ENCODE results near the gene CPN2.

Gene CPN2

GRCh38 chr3:194351080-194351672, at the start of gene CPN2:
Gene CPN2, minus strand, starts transcription at chr3:194351328. Its CDS starts 8,626 bp downstream, at chr3:194342702.
- DNase-seq, result no peak

GRCh38 chr3:194399874-194400411, 48.8 kb upstream of the CPN2 start:
- DNase-seq, result no peak

GRCh38 chr3:194399166-194399565, 48.0 kb upstream of the CPN2 start, which contains the start of gene GP5:
Gene GP5, minus strand, starts transcription at chr3:194399266. Its CDS starts 984 bp downstream, at chr3:194398282.
- no peak for DNase-seq

- DNase-seq, result peak; percentile 27
These were observed 46.7 kb upstream of the CPN2 start for GRCh38 chr3:194397757-194398312.

- DNase-seq, result peak; percentile 34
These were observed 46.0 kb upstream of the CPN2 start for GRCh38 chr3:194396859-194397756.

GRCh38 chr3:194396539-194396858, 45.4 kb upstream of the CPN2 start:
- no peak for DNase-seq

- DNase-seq, result peak; percentile 68
These were observed 44.8 kb upstream of the CPN2 start for GRCh38 chr3:194395778-194396538.

- DNase-seq, result peak; percentile 54
These were observed 44.1 kb upstream of the CPN2 start for GRCh38 chr3:194395212-194395611.

- no peak for DNase-seq
These were observed 41.4 kb upstream of the CPN2 start for GRCh38 chr3:194392576-194392975.

- no peak for DNase-seq
These were observed 39.7 kb upstream of the CPN2 start for GRCh38 chr3:194390835-194391234.

- DNase-seq, result no peak
These were observed 38.1 kb upstream of the CPN2 start for GRCh38 chr3:194389269-194389668.

- no peak for DNase-seq
These were observed 36.8 kb upstream of the CPN2 start for GRCh38 chr3:194387926-194388418.

- DNase-seq, result no peak
These were observed 36.1 kb upstream of the CPN2 start for GRCh38 chr3:194387276-194387675.

- no peak for DNase-seq
These were observed 35.5 kb upstream of the CPN2 start for GRCh38 chr3:194386648-194387047.

GRCh38 chr3:194386066-194386465, 34.9 kb upstream of the CPN2 start:
- DNase-seq, result no peak

GRCh38 chr3:194384569-194385001, 33.5 kb upstream of the CPN2 start:
- no peak for DNase-seq

- no peak for DNase-seq
These were observed 33.0 kb upstream of the CPN2 start for GRCh38 chr3:194384156-194384555.

- no peak for DNase-seq
These were observed 32.3 kb upstream of the CPN2 start for GRCh38 chr3:194383276-194383940.

GRCh38 chr3:194382892-194383223, 31.7 kb upstream of the CPN2 start:
- DNase-seq, result no peak

GRCh38 chr3:194382196-194382891, 31.2 kb upstream of the CPN2 start:
- no peak for DNase-seq

- no peak for DNase-seq
These were observed 30.3 kb upstream of the CPN2 start for GRCh38 chr3:194381460-194381875.

- DNase-seq, result no peak
These were observed 29.2 kb upstream of the CPN2 start for GRCh38 chr3:194380326-194380725.

Measured in activated CD4-positive, alpha-beta T cell treated with anti-CD3 and anti-CD28 coated beads, Interleukin-2, Interleukin-6, amounts not matched to agents 100 ng/mL and 50 ng/mL, durations not matched to agents 16 hours and 8 hours (primary cell).